Kidney epithelial cell (primary cell): ENCODE measurements around the gene TRPM3. TPM values are rescaled to one million over a fixed set of nuclear protein-coding genes. Genes with fewer than 3 reads are reported as not detected.

Experiments used
- DNase-seq: peaks from one replicate; pipeline ENCODE4 v3.0.0-alpha.2; 2010; ENCODE audit warnings: low read depth
- H3K27me3 ChIP-seq: 2 replicates; pipeline ENCODE4 v1.6.0; 2011; ENCODE audit warnings: low read length; ENCODE audit not compliant: control insufficient read depth, insufficient read depth
- H3K36me3 ChIP-seq: 2 replicates; pipeline ENCODE4 v1.5.1; 2011; ENCODE audit warnings: low read length; ENCODE audit not compliant: control insufficient read depth, insufficient read depth
- H3K4me3 ChIP-seq: 2 replicates; pipeline ENCODE4 v1.5.1; 2011; ENCODE audit warnings: low read depth, mild to moderate bottlenecking, control low read depth, low read length
- CTCF ChIP-seq: IDR thresholded peaks from 2 replicates; pipeline ENCODE4 v1.5.1; 2011; ENCODE audit warnings: mild to moderate bottlenecking, moderate library complexity, low read length, control low read depth, inconsistent platforms; ENCODE audit not compliant: insufficient read depth, poor library complexity, severe bottlenecking
- total RNA-seq: library from RNA; depleted of rRNA; stranded (reverse); fragments of >200 nt; gene quantifications from 2 replicates; pipeline ENCODE4 v1.2.3, GENCODE V29; 2015

The TRPM3 gene
- total RNA-seq, 1 donor from 2014 or later: not detected

GRCh38 chr9:71073494-71073893 lies 47.9 kb downstream of the TRPM3 start:
- Histone ChIP-seq H3K4me3 (no peak overlapping the region), H3K36me3 (no peaks in the 10 kb centered on the region), H3K27me3 (no peaks in the 10 kb centered on the region)
- no peak for DNase-seq
- no peak for TF ChIP-seq CTCF

- no peak overlapping the region for H3K4me3 ChIP-seq
- no peak for TF ChIP-seq CTCF
- DNase-seq: no peak
- H3K27me3 ChIP-seq: no peaks in the 10 kb centered on the region
- no peaks in the 10 kb centered on the region for H3K36me3 ChIP-seq
Observed at GRCh38 chr9:71072587-71072986, 48.8 kb downstream of the TRPM3 start.

GRCh38 chr9:71071633-71072032 lies 49.8 kb downstream of the TRPM3 start:
- DNase-seq: no peak
- no peak for TF ChIP-seq CTCF
- Histone ChIP-seq H3K27me3 (no peaks in the 10 kb centered on the region), H3K4me3 (no peak overlapping the region), H3K36me3 (no peaks in the 10 kb centered on the region)

GRCh38 chr9:71058660-71059059 lies 62.8 kb downstream of the TRPM3 start:
- no peaks in the 10 kb centered on the region for H3K27me3 ChIP-seq

GRCh38 chr9:71052287-71052686 lies 69.1 kb downstream of the TRPM3 start:
- Histone ChIP-seq H3K27me3 (no peaks in the 10 kb centered on the region), H3K4me3 (no peak overlapping the region), H3K36me3 (no peaks in the 10 kb centered on the region)
- DNase-seq: no peak
- no peak for TF ChIP-seq CTCF

More at GRCh38 chr9:71058660-71059059, 62.8 kb downstream of the TRPM3 start:
- Histone ChIP-seq H3K36me3 (no peaks in the 10 kb centered on the region), H3K4me3 (no peak overlapping the region)
- no peak for DNase-seq
- TF ChIP-seq CTCF: no peak

- no peaks in the 10 kb centered on the region for H3K27me3 ChIP-seq
- no peaks in the 10 kb centered on the region for H3K36me3 ChIP-seq
- H3K4me3 ChIP-seq: no peak overlapping the region
- no peak for TF ChIP-seq CTCF
- peak; percentile 18 for DNase-seq
Observed at GRCh38 chr9:71048280-71048679, 73.1 kb downstream of the TRPM3 start.
